DOHH2 (cell line): ENCODE data around the gene BEND3.

Experiments used
- H3F3A ChIP-seq: fragments of 200-600 bp; sonication (generic), shearing (Covaris generic); 2 replicates; pipeline ENCODE4 v1.6.0; 2016; ENCODE audit warnings: antibody characterized with exemption, mild to moderate bottlenecking; ENCODE audit not compliant: control insufficient read depth, insufficient read depth
- H3K27ac ChIP-seq: fragments of 200-600 bp; sonication (generic); 2 replicates; pipeline ENCODE4 v1.5.1; 2014; ENCODE audit warnings: low read depth, mild to moderate bottlenecking, low read length, moderate library complexity
- H3K27me3 ChIP-seq: fragments of 200-600 bp; sonication (generic); 2 replicates; pipeline ENCODE4 v1.6.1; 2014; ENCODE audit warnings: mild to moderate bottlenecking, low read length, mixed read lengths; ENCODE audit not compliant: control insufficient read depth
- H3K36me3 ChIP-seq: fragments of 200-600 bp; sonication (generic); 2 replicates; pipeline ENCODE4 v1.6.1; 2014; ENCODE audit warnings: mild to moderate bottlenecking, low read length, moderate library complexity, mixed read lengths; ENCODE audit not compliant: control insufficient read depth
- H3K4me1 ChIP-seq: fragments of 200-600 bp; sonication (generic); 2 replicates; pipeline ENCODE4 v1.6.1; 2014; ENCODE audit warnings: mild to moderate bottlenecking, low read length, mixed read lengths; ENCODE audit not compliant: control insufficient read depth
- H3K4me2 ChIP-seq: fragments of 200-600 bp; sonication (generic); 2 replicates; pipeline ENCODE4 v1.6.0; 2014; ENCODE audit warnings: mild to moderate bottlenecking, low read length, moderate library complexity
- H3K4me3 ChIP-seq: fragments of 200-600 bp; sonication (generic); 2 replicates; pipeline ENCODE4 v1.5.1; 2014; ENCODE audit warnings: mild to moderate bottlenecking, low read length, mixed read lengths
- H3K79me2 ChIP-seq: fragments of 200-600 bp; sonication (generic); 2 replicates; pipeline ENCODE4 v1.6.1; 2014; ENCODE audit warnings: mild to moderate bottlenecking, low read length, mixed read lengths; ENCODE audit not compliant: control insufficient read depth
- H3K9me2 ChIP-seq: fragments of 200-600 bp; sonication (generic); replicated peaks from 2 replicates; pipeline ENCODE4 v1.6.1; 2014; ENCODE audit warnings: mild to moderate bottlenecking, low read length, mixed read lengths; ENCODE audit not compliant: control insufficient read depth
- H3K9me3 ChIP-seq: fragments of 200-600 bp; sonication (generic); 2 replicates; pipeline ENCODE4 v1.6.1; 2014; ENCODE audit warnings: antibody characterized with exemption, low read length, mixed read lengths; ENCODE audit not compliant: control insufficient read depth, insufficient read depth
- H4K20me1 ChIP-seq: fragments of 200-600 bp; sonication (generic); 2 replicates; pipeline ENCODE4 v1.6.0; 2014; ENCODE audit warnings: low read depth, mild to moderate bottlenecking, antibody characterized with exemption, low read length, moderate library complexity; ENCODE audit not compliant: control insufficient read depth, insufficient read depth
- CTCF ChIP-seq: fragments of 200-600 bp; sonication (generic); IDR thresholded peaks from one replicate; pipeline ENCODE4 v1.5.1; 2014; ENCODE audit warnings: antibody characterized with exemption, mild to moderate bottlenecking, low read depth, low read length; ENCODE audit not compliant: poor library complexity, severe bottlenecking
- EZH2phosphoT487 ChIP-seq: fragments of 200-600 bp; sonication (generic); IDR thresholded peaks from 2 replicates; pipeline ENCODE4 v1.6.1; 2017; ENCODE audit warnings: borderline replicate concordance, mild to moderate bottlenecking, antibody characterized with exemption, low read length, moderate library complexity, mixed read lengths

BEND3 gene

GRCh38 chr6:107110200-107110599, 5.1 kb downstream of the BEND3 start:
- TF ChIP-seq CTCF (no peak), EZH2phosphoT487 (no peak)
- H3K27me3 ChIP-seq, result no peaks in the 10 kb centered on the region
- H3K4me2 ChIP-seq, result no peak overlapping the region

GRCh38 chr6:107108201-107108890, 7.0 kb downstream of the BEND3 start:
- Histone ChIP-seq H3K79me2 (peaks cover 16% of the 10 kb centered on the region), H3K9me2 (no peaks in the 10 kb centered on the region), H3K4me3 (no peak overlapping the region), H3K27ac (no peak overlapping the region), H3K4me1 (peaks cover 5% of the 10 kb centered on the region; the same call in 1 of the 2 replicates), H3K9me3 (no peaks in the 10 kb centered on the region), H3K27me3 (no peaks in the 10 kb centered on the region), H3K4me2 (no peak overlapping the region), H3K36me3 (no peaks in the 10 kb centered on the region), H3F3A (no peaks in the 10 kb centered on the region), H4K20me1 (no peaks in the 10 kb centered on the region)
- TF ChIP-seq EZH2phosphoT487 (no peak), CTCF (no peak)

More at GRCh38 chr6:107110200-107110599, 5.1 kb downstream of the BEND3 start:
- Histone ChIP-seq H4K20me1 (no peaks in the 10 kb centered on the region), H3K4me3 (no peak overlapping the region), H3K36me3 (no peaks in the 10 kb centered on the region), H3F3A (no peaks in the 10 kb centered on the region), H3K9me2 (no peaks in the 10 kb centered on the region), H3K9me3 (no peaks in the 10 kb centered on the region), H3K79me2 (peaks cover 21% of the 10 kb centered on the region), H3K27ac (no peak overlapping the region), H3K4me1 (peaks cover 7% of the 10 kb centered on the region)

GRCh38 chr6:107107791-107108190, 7.5 kb downstream of the BEND3 start:
- H3K4me3 ChIP-seq, result no peak overlapping the region
- TF ChIP-seq EZH2phosphoT487 (no peak), CTCF (no peak)
- H3F3A ChIP-seq, result no peaks in the 10 kb centered on the region
- peaks cover 11% of the 10 kb centered on the region for H3K79me2 ChIP-seq
- H3K27me3 ChIP-seq, result no peaks in the 10 kb centered on the region
- H3K36me3 ChIP-seq, result no peaks in the 10 kb centered on the region
- no peaks in the 10 kb centered on the region for H3K9me2 ChIP-seq
- no peaks in the 10 kb centered on the region for H3K9me3 ChIP-seq
- no peak overlapping the region for H3K4me2 ChIP-seq
- H3K4me1 ChIP-seq, result 0 out of 2 replicates have a peak, but pooled peaks cover 5% of the 10 kb centered on the region
- H3K27ac ChIP-seq, result no peak overlapping the region
- no peaks in the 10 kb centered on the region for H4K20me1 ChIP-seq
